Measurements from ENCODE around the gene GSPT1.
"Not testable (repeated sequence)": the region's sequence is repeated elsewhere in the genome, so short reads cannot be mapped to it uniquely, and the experiment has no call there.

GSPT1 gene

GRCh38 chr16:11915644-11916523 lies at the start of gene GSPT1:
TSS of gene GSPT1 (minus strand) at chr16:11915956. CDS start at chr16:11915720, 236 bp downstream.
- peak; percentile 88 for DNase-seq (ENCODE audit: low read depth)

DNA sequence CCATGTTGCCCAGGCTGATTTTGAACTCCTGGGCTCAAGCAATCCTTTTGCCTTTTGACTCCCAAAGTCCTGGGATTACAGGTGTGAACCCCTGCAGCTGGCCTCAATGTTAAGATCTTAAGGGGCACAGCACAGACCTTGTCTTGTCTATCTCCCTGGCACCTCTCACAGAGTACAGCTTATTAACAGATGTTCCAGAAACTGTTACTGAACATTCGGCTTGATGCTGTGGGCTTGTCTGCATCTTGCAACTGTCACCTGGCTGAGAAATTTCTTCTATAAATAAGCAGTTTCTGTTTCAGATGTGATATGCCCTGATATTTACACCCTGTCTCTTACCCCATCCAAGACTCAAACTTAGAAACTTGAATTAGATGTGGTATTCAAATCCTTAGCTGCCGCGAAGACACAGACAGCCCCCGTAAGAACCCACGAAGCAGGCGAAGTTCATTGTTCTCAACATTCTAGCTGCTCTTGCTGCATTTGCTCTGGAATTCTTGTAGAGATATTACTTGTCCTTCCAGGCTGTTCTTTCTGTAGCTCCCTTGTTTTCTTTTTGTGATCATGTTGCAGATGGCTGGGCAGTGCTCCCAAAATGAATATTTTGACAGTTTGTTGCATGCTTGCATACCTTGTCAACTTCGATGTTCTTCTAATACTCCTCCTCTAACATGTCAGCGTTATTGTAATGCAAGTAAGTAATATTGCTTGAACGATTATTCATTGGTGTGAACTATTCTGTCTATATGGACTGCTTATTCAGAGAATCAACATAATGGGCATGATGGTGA lies 49.2 kb upstream of the GSPT1 start, which contains the start of gene TNFRSF17:
TNFRSF17 (plus strand) TSS at position 450 of the 791 bp plus-strand sequence; CDS start at position 565, 115 bp downstream.
- no peak for DNase-seq (ENCODE audit: low read depth)

DNA sequence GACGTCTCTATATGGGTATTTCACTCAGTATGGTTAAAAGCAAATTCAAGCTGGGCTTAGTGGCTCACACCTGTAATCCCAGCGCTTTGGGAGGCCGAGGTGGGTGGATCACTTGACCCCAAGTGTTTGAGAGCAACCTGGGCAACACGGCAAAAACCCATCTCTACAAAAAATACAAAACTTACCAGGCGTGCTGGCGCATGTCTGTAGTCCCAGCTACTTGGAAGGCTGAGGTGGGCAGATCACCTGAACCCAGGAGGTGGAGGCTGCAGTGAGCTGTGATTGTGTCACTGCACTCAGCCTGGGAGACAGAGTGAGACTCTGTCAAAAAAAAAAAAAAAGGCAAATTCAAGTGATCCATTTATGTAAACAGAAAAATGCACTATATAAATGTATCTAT lies 48.0 kb upstream of the GSPT1 start:
- no peak for DNase-seq (ENCODE audit: low read depth)

DNA sequence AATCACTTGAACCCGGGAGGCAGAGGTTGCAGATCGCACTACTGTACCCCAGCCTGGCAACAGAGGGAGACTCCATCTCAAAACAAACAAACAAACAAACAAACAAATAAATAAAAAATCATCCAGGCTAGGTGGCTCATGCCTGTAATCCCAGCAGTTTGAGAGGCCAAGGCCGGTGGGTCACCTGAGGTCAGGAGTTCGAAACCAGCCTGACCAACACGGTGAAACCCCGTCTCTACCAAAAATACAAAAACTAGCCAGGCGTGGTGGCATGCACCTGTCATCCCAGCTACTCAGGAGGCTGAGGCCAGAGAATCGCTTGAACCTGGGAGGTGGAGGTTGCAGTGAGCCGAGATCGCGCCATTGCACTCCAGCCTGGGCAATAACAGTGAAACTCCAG lies 47.2 kb upstream of the GSPT1 start:
- DNase-seq (ENCODE audit: low read depth): not testable (repeated sequence)

- DNase-seq (ENCODE audit: low read depth): not testable (repeated sequence)
Measured at GRCh38 chr16:11962457-11962856, 46.7 kb upstream of the GSPT1 start.

DNA sequence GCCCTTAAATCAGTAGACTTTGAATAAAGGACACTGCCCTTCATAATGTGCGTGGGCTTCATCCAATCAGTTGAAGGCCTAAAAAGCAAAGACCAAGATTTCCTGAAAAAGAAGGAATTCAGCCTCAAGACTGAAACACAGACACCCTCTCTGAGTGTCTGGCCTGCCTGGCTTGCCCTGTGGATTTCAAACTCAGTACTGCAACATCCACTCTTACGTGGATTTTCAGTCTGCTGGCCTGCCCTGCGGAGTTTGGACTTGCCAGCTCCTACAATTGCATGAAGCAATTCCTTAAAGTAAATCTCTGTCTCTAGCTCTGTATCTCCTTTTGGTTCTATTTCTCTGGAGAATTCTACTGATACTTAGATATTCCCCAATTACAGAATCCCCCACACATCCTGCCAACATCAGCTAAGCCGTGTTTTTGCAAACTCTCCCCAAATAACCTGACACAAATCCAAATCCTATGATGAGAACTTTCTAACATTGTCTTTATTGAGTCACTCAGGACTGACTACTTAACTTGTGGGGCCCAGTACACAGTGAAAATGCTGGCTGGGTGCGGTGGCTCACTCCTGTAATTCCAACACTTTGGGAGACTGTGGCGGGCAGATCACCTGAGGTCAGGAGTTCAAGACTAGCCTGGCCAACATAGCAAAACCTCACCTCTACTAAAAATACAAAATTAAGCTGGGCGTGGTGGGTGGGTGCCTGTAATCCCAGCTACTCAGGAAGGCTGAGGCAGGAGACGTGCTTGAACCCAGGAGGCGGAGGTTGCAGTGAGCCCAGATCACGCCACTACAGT lies 42.0 kb upstream of the GSPT1 start:
- DNase-seq (ENCODE audit: low read depth): no peak

DNA sequence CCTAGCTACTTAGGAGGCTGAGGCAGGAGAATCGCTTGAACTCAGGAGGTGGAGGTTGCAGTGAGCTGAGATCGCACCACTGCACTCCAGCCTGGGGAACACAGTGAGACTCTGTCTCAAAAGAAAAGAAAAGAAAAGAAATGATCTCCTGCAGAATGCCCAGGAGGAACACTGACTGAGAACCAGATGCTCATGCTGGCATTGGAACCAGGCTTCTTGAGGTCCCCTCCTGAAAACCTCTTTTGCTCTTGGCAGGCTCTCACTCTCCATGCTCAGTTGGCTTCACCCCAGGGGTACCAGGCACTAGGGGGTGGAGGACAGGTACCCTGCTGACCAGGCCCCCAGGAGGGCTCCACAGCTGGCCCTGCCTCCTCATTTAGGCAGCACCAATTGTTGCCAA lies 40.8 kb upstream of the GSPT1 start:
- no peak for DNase-seq (ENCODE audit: low read depth)

GRCh38 chr16:11955713-11956123 lies 40.0 kb upstream of the GSPT1 start:
- peak; percentile 87 for DNase-seq (ENCODE audit: low read depth)

- not testable (repeated sequence) for DNase-seq (ENCODE audit: low read depth)
Measured at GRCh38 chr16:11953576-11953975, 37.8 kb upstream of the GSPT1 start.

- no peak for DNase-seq (ENCODE audit: low read depth)
Measured at GRCh38 chr16:11950388-11950787, 34.6 kb upstream of the GSPT1 start.

GRCh38 chr16:11949527-11949926 lies 33.8 kb upstream of the GSPT1 start:
- no peak for DNase-seq (ENCODE audit: low read depth)

DNA sequence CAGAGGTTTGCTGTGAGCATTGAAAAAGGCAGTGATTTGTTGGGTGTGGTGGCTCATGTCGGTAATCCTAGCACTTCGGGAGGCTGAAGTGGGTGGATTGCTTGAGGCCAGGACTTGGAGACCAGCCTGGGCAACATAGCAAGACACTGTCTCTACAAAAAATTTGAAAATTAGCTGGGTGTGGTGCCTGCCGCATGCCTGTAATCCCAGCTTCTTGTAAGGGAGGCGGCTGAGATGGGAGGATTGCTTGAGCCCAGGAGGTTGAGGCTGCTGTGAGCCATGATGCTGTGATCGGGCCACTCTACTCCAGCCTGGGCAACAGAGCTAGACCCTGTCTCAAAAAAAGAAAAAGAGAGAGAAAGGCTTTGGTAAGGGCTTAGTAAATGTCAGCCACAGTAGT lies 33.1 kb upstream of the GSPT1 start:
- DNase-seq (ENCODE audit: low read depth): no peak

DNA sequence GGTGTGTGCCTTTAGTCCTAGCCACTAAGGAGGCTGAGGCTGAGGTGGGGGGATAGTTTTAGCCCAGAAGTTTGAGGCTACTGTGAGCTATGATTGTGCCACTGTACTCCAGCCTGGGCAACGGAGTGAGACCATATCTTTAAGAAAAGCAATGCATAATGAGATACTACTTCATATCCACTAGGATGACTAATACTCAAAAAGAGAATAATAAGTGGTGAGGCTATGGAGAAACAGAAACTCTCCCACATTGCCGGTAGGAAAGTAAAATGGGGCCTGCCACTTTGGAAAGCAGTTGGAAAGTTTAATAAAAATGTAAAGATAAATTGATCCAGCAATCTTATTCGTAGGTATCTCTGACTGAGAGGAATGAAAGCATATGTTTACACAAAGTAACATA lies 30.7 kb upstream of the GSPT1 start:
- no peak for DNase-seq (ENCODE audit: low read depth)

DNA sequence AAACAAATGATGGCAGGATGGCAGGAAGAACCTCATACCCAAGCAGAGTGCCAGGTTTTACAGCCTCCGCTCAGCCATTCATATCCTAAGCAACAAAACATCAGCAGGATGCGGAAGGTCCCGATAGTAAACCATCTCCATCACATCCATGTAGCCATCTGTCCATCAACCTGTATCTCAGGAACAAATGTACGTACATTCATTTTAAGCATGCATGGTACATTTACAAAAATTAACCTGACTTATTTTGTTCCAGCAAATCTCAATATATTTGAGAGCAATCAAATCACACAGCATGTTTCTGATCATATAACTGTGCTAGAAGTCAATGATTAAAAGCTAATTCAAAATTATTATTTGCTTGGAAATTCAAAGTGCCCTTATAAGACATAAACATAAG lies 26.2 kb upstream of the GSPT1 start, which contains the start of gene NPIPB2:
NPIPB2 (minus strand) TSS at position 101 of the 400 bp plus-strand sequence; CDS start at position 101, 0 bp downstream.
- DNase-seq (ENCODE audit: low read depth): not testable (repeated sequence)

GRCh38 chr16:11927350-11927749 lies 11.6 kb upstream of the GSPT1 start:
- not testable (repeated sequence) for DNase-seq (ENCODE audit: low read depth)

DNA sequence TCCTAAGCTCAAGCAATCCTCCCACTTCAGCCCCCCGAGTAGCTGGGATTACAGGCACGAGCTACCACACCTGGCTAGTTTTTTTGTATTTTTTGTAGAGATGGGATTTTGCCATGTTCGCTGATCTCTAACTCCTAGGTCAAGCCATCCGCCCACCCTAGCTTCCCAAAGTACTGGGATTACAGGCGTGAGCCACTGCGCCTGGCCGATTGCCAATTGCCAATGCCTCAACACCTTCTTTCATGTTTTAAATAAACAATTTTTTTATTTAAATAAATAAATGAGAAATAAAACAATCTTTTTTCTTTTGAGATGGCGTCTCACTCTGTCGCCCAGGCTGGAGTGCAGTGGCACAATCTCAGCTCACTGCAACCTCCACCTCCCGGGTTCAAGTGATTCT lies 8.3 kb upstream of the GSPT1 start:
- not testable (repeated sequence) for DNase-seq (ENCODE audit: low read depth)

GRCh38 chr16:11916524-11917285 lies 949 bp upstream of the GSPT1 start:
- DNase-seq (ENCODE audit: low read depth): no peak

DNA sequence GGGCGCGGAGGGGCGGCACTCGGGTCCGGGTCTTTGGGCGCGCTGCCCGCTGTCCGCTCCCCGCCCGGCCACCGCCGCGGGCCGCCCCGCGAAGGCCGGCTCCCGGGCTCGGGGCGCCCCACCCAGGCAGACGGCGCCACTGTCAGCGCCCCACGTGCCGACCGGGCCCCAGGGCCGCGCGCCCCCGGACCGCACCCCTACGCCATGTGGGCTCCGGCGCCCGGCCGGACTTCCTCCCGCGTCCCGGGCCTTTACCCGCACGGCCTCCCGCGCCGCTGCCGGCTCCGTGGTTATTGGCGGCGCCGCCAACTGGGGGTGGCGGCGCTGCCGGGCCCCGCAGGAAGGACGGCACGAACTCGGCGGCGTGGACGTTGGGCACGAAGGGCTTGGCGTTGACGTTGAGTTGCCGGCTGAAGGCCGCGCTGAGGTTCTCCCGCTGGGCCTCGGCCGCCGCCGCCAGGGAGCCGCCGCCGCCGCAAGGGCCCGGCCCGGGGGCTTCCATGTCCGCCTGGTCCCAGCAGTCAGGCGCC lies 577 bp downstream of the GSPT1 start:
- no peak for DNase-seq (ENCODE audit: low read depth)

GRCh38 chr16:11914210-11915113 lies 1.3 kb downstream of the GSPT1 start:
- DNase-seq (ENCODE audit: low read depth): no peak

Data from non-pigmented ciliary epithelial cell (primary cell).